22Rv1 (cell line): ENCODE results near the gene DNAJC15.

Source experiments
- H3K27ac ChIP-seq: fragments of 450-650 bp; 2 replicates; pipeline ENCODE4 v1.5.1; 2017
- CTCF ChIP-seq: fragments of 450-650 bp; IDR thresholded peaks from 2 replicates; pipeline ENCODE4 v1.5.1; 2017; ENCODE audit warnings: mild to moderate bottlenecking
- ZFX ChIP-seq: fragments of 450-650 bp; IDR thresholded peaks from 2 replicates; pipeline ENCODE4 v1.6.1; 2017; ENCODE audit warnings: antibody characterized with exemption, borderline replicate concordance

Gene DNAJC15

GRCh38 chr13:43159026-43159461 lies 135.7 kb downstream of the DNAJC15 start:
- peak; percentile 14; the same call in 1 of the 2 replicates for TF ChIP-seq CTCF
- no peak for TF ChIP-seq ZFX

More at GRCh38 chr13:43159026-43159461, 135.7 kb downstream of the DNAJC15 start:
- no peak overlapping the region for H3K27ac ChIP-seq
